ENCODE measurements around the gene CAB39.
"Not testable (repeated sequence)": the region's sequence is repeated elsewhere in the genome, so short reads cannot be mapped to it uniquely, and the experiment has no call there.

Gene CAB39

DNA sequence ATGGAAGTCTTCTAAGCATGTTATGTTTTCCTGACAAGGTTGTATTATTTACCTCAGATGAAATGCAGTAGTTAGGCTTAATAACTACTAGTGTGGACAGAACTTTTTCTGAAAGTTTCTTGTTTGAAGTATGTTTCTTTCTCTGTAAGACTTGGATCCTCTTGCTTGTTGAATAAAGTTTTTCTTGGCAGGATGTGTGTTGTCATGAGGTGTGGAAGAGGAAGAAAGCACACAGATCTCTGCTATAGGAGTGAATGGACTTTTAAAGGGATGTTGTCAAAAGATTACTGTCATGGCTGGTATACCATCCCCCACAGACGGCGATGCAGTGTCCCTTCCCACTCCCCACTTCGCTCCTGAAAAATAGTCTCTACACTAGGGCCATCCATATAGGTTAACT is 2.6 kb downstream of the CAB39 start:
- DNase-seq (no peak), ATAC-seq (no peak)

DNA sequence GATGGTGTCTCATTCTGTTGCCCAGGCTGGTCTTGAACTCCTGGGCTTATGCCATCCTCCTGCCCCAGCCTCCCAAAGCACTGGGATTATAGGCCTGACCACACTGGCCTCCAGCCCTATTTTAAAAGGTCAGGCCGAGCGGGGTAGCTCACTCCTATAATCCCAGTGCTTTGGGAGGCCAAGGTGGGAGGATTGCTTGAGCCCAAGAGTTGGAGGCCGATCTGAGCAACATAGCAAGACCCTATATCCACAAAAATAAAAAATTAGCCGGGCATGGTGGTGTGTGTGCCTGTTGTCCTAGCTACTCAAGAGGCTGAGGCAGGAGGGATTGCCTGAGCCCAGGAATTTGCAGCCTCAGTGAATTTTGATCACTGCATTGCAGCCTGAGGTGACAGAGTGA is 3.9 kb downstream of the CAB39 start:
- ATAC-seq (no peak), DNase-seq (no peak)

DNA sequence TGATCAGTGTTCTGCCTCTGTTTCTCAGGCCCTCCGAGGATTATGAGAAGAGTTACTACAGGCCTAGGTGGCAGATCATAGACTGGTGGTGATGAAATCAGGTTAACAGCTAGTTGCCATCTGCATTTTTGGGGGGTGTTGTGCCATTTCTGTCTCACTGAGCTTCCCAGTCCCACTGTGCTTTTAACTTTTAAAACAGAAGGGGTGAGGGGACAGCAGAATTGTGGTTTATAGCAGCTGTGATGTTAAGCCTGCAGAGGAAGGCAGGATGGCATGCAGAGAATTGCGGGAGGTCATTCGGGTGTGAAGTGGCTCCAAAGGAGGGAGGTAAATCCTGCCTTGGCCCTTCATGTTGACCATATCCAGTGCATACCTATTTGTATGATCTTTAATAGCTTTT is 5.0 kb downstream of the CAB39 start:
- ATAC-seq (no peak), DNase-seq (no peak)

DNA sequence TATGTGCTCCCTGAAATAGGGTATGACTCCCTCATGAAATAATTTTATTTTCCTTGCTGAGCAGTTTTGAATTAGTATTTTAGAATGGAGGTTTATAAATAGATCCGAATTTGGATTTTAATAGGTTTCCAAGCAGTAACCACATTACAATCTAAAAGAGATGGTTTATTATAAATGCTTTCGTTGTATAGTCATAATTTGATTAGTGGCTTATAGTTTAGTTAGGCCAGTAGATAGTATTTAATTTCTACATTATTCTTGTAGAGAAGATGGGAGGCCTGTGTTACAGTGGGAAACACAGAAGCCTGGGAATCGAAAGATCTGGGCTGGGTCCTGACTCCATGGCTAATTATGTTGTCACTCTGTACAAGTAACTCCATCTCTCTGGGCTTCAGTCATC is 6.7 kb downstream of the CAB39 start:
- no peak for DNase-seq
- ATAC-seq: no peak

DNA sequence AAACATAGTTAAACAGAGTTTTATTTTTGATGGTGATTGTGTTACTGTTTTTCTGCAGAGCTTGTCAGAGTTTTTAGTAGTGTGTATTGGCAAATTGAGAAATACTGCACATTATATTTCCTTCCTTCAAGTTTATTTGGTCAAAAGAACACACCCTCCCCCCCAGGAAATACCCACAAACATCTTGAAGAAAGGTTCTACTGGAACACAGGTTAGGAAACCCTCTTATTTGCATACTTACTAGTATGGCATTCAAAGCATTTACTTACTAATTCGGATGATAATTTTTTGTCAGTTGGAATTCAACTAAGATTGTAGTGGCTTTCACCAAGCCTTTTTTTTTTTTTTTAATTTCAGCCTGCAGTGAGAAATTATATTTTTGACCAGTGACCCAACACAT is 9.1 kb downstream of the CAB39 start:
- ATAC-seq: no peak
- DNase-seq: no peak

DNA sequence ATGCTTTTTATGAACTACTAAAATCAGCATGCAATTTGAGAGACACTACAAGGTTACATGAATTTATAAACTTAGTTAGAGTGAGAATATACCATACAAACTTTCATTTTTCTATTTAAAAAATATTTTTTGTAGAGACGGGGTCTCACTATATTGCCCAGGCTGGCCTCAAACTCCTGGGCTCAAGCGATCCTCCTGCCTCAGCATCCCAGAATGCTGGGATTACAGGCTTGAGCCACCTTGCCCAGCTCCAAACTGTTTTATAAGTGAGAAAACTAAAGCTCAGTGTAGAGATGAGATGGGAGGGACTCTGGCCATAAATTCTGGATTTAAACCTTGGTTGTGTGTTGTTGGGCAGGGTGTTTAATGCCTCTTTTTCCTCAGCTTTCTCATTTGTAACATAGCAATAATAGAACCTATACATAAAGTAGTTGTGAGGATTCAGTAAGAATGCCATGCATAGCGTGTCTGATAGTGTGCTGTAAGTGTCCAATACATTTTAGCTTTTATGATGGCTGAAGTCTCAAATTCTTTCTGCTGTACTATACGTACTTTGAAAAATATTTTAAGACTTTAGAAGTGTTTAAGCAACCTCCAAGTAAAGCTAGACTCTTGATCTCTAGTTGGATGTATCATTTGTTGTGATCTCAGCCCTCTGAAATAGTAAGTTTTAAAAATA is 9.7 kb downstream of the CAB39 start:
- no peak for ATAC-seq
- DNase-seq: no peak

DNA sequence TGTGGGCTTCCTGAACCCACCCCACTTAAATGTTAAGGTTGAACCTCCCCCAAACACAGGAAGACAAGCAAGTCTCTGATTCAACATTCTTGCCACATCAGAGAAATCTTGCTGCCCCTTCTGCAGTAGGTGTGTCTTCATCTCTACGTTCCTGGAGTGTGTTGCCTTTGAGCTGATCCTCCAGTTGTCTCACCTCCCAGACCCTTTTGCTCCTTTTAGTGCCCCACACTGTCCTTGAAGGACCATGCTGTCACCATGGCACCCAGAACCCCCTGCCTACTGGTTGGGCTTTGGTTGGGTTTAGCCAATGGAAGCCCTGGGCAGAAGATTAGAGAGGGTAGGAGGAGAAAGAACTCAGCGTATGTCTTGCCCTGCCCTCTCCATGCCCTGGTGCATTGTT is 10.7 kb downstream of the CAB39 start:
- peak; percentile 95 for ATAC-seq
- DNase-seq: peak; percentile 31

DNA sequence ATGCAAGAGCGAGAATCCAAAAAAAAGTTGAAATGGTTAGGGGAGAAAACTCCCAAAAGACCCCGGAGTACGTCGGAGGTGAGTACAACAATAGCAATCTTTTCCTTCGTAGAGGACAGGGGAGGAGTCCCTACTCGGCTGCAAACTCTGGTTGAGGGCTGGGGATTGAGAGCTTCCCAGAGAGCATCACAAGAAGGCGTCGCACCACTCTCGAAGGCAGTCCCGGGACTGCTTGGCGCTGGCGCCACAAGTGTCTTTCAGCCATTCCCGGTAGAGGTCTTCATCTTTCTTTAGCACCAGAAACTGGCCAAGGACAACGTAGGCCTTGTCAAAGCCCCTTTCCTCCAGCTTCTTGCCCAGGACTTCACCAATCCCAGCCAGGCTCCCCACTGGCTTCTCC is 12.3 kb downstream of the CAB39 start:
- not testable (repeated sequence) for ATAC-seq, DNase-seq

DNA sequence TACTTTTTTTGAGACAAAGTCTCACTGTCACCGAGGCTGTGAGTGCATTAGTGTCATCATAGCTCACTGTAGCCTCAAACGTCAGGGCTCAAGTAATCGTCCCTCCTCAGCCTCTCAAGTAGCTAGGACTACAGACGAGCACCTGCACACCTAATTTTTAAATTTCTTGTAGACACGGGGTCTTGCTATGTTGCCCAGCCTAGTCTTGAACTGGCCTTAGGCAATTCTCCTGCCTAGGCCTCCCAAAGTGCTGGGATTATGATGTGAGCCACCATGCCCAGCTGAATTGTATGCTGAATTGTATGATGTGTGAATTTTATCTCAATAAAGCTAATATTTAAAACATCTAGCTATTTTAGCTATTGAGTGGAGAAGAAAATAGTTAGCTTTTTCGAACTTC is 18.9 kb downstream of the CAB39 start:
- no peak for DNase-seq
- no peak for ATAC-seq

DNA sequence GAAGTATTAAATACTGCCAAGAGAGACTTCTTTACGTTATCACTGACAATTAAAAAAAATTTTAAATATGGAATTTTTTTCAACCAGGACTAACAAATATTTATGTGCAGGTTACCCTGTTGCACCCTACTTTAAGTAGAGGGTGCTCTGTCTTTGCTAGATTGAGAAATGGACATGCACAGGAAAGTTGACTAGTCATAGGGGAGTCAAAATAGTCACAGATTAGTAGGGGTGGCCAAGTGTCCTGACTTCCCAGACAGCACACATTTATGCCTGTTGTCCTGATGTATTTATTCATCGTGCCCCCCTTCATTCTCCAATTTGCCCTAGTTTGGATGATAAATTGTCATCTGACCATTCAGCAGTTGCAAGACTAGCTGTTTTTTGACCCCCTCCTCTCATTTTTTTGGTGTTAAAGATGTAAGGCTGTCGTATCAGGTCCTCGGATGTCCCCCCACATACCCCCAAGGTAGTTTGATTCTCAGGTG is 20.3 kb downstream of the CAB39 start:
- ATAC-seq (no peak), DNase-seq (no peak)

DNA sequence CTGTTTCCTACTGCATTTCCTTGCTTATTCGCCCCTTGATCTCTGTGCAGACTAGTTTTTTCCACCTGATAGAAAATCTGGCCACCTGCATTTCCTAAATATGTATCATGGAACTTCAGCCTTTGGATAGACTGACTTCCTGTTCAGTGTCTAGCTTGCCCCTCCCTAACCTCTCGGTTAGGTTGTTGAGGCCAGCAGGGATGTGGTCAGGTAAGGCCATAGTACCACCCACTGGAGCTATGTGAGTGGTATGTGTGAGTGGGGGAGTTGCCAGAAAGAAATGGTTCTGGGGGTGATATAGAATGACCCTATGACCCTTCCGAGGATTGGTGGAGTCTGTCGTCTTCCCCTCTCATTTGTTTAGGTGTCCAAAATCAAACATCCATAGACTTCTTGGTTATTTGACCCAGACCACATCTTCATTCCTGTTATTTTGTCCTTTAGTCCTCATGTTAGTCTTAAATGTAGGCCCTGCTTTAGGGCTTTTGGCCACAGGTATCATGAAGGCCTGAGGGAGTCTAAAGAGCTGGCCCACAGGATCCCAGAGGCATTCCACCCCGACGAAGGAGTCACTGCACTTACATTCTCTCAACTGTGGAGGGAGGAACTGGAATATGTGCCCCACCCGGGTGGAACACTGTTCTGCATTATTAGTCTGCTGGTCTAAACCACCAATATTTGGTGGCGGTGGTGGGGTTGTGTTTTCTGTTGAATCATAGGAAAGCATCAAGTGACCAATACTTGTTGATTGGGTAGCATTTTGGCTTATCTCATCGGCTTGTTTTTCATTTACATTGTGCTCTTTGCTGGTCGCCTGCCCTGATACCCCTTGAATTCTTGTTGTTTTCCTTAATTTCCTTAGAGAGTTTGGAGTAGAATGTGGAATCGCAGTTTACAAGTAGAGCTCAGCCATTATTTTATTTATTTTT is 21.9 kb downstream of the CAB39 start:
- no peak for DNase-seq
- ATAC-seq: peak; percentile 26

DNA sequence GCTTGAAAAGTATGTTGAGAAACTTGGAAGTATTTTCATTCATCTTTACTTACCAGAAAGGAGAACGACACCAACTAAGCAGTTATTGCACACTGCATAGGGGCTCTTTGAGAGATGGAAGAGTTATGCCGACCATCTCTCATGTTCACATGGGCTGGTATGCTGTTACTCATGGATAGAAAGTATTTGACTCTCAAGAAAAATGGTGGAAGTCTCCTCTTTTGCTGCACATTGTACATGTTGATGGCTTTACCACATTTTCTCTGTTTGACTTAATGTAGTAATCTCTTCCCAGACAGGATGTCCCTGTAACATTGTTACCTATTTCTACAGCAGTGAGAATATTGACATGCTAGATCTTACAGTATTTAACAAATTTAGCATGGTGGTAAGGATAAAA is 23.2 kb downstream of the CAB39 start:
- DNase-seq (no peak), ATAC-seq (peak; percentile 41)

DNA sequence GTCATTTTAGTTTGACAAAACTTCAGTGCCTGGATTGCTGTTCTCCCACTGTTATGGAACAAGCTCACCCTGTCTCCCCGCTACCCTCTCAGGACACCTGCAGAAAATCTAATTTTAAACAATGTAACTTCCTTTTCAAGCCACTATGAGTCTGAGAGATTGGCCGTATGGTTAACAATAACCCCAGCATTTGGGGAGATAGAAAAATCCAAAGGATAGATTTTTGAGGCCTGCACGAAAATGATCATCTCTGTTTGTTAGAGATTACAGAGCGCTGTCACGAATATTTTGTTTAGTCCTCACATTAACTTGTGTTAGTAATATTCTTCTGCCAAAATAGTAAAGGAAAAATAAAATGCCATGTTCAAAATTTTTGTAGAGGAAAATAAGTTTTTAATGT is 24.7 kb downstream of the CAB39 start:
- DNase-seq (no peak), ATAC-seq (no peak)

DNA sequence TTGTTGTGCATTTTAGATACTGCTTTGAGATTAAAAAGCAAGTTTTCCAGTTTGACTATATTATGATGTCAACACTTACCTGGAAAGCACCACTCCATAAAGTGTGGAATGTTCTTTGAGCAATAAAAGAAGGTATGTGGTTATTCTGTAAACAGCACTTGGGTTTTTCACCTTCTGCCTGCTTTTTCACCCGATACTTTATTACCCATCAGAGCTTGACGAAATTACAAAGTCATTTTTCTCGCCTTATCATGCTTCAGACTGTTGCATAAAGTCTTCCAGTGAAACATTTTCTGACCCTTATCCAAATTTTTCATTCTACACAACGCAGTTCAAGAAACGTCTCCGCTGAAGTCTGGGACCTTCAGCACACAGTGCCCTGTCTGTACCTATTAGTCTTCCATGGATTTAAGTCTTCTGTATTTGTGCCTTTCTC is 25.2 kb downstream of the CAB39 start:
- no peak for DNase-seq
- no peak for ATAC-seq

DNA sequence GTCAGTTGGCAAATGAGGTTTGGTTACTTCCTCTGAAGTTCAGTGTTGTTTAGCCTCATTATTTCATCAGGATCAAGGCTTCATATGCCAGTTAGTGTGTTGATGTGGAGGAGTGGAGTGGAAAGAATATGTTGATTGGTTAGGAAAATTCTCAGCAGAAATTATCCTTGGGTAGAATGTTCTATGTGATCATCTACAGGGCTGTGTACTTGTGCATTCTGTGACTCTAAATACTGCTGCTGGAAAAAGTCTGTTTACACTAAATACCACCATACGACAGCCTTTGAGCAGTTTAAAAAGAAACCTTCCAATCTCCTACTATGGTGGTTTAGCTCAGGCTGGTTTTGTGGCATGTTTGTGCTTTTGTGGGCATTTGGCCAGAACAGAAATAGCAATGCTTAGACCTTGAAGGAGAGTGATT is 25.8 kb downstream of the CAB39 start:
- DNase-seq: no peak

DNA sequence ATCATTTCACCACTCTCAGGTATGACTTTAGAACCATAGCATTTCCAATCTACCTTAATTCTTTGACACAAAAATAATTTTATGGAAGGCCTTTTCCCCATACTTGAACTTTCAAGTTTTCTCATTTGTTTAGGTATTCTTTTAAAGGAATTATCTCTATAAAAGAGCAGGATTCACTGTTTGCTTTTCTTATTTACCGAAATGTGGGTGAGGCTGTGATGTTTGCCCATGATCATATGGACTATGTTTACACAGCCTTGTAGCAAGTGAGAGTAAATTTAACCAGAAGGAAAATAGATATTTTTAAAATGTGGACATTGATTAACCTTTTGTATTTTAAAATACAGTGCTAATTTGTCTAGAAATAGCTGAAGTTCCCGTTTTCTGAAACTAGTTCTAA is 26.3 kb downstream of the CAB39 start:
- ATAC-seq (no peak), DNase-seq (no peak)

More for the DNA sequence above, 25.8 kb downstream of the CAB39 start:
- ATAC-seq: no peak

DNA sequence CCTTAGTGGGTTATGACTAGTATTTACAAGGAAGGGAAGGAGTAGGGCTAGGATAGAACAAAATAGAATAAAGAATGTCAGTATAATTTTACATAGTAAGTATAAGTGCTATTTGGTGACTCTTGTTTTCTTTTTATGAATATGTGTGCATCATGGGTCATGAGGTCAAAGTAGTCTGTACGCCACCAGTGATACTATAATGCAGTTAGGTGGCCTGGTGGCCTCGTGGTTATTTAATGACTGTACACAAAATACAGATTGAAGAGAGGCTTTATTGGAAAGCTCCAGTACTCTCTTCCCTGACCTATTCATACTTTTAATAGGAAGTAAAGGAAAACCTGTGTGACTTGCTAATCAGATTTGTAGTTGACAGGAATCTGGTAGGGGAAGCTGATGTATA is 27.3 kb downstream of the CAB39 start:
- ATAC-seq: no peak
- DNase-seq: no peak

DNA sequence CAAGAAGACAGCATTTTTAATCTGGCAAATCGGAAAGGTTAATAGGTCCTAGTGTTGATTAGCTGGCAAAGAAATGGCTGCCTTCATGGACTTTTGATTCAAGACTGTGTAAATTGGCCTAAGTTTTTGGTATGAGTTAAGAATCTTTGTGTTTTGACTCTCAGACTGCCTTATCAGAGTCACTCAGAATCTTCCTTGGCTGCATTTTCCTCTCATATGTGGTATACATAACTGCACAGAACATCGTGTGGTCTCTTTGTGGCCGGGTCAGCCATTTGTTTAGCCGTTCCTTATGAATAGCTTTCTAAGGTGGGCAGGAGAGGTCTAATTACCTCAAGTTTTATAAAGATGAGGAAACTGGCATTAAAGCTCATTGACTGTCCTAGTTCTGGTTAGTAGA is 30.1 kb downstream of the CAB39 start:
- no peak for DNase-seq
- ATAC-seq: no peak

DNA sequence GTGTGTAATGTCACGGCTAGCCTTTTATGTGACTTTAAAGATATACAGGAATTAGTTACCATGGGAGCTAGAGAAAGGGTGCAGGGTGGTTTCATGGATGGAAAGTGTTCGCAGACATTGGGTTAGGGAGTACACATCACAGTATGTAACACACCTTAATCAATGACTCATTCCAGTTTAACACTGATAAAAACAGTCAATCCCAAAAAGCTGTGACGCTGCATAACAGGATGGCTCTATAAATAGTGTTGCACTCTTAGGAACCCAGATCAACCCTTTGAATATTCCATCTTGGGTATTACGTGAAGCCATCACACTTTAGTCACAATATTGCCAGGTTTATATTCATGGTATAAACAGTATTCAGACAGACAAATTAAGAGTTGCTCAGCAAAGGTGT is 33.6 kb downstream of the CAB39 start:
- DNase-seq (no peak), ATAC-seq (peak; percentile 28)

DNA sequence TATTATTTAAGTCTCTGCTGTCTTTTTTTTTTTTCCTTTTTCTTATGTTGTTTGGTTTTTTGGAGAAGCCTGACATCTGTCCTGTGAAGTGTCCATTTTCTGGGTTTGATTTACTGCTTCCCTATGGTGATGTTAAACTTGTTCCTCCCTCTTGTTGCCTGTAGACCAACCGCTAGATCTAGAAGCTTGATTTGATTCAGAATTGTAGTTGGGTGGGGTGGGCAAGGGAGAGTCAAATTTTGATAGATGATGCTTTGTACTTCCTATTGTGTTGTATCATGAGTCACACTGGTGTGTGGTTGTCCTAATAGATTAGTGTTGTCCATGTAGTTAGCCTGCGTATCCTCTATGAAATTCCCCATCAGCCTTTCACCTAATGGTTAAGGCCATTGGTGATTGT is 35.4 kb downstream of the CAB39 start:
- no peak for DNase-seq
- ATAC-seq: no peak

DNA sequence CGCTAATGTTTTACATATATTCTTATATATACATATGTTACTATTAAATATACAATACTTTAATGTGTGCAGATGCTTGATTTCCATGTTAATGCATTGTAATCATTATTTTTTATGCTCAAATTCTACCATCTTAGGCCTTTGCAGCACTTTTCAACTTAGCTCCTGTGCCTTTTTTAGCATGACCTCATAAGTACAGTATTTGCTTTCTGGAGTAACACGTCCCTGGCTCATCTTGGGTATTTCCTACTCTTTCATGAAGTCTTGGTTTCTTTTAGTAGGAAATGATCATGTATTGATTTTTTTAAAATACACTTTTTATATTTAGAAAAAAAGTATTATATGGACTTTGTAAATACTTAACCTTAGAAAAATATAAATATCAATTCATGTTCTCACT is 36.5 kb downstream of the CAB39 start:
- no peak for DNase-seq
- no peak for ATAC-seq

DNA sequence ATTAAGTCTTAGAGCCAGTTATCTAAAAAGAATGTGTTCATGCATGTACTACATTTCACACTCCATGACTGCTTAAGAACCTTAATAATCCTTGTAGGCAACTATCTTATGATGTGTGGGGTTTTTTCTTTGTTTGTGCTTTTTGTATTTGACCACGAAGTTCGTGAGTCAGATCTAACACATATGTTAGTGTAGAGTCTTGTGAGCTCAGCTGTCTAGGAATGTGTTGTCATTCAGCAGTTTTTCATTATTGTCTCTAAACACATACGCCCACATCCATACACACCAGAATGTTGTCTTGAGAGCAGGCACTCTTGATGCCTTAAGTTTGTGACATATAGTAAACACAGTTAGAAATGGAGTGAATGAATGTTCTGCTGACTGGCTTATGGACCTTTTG is 38.4 kb downstream of the CAB39 start:
- no peak for DNase-seq

DNA sequence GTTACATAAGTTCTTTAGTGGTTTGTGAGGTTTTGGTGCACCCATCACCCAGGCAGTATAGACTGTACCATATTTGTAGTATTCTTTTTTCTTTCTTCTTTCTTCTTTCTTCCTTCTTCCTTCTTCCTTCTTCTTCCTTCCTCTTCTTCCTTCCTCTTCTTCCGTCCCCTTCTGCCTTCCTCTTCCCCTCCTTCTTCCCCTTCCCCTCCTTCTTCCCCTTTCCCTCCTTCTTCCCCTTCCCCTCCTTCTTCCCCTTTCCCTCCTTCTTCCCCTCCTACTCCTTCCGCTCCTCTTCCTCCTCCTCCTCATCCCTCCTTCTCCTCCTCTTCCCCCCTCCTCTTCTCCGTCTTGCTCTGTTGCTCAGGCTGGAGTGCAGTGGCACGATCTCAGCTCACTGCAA is 41.6 kb downstream of the CAB39 start:
- no peak for DNase-seq
- no peak for ATAC-seq

More for the DNA sequence above, 38.4 kb downstream of the CAB39 start:
- ATAC-seq: peak; percentile 84
